ENCODE data around the gene FFAR4. TPM values are rescaled to one million over a fixed set of nuclear protein-coding genes. Genes with fewer than 3 reads are reported as not detected.

Gene FFAR4
- total RNA-seq, 1 experiment from 2014 or later, result not detected

DNA sequence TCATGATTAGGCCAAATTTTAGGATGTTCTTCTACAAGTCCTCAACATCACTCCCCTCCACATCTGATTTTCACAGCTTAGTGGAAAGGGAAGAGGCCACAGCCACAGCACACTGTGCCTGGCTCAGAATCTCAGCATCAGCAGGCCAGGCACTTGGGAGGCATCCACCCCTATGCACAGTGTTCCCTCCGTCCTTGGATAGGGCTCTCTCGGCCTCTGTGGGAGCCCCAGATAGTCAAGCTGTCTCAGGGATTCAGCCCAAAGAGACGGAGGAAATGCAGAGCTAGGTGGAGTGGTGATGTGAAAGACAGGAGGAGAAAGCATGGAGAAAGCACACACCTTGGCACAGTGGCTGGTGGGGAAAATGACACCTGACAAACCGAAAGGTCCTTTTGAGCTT lies 33.3 kb downstream of the FFAR4 start:
- no peaks in the 10 kb centered on the region for H3K4me1 ChIP-seq (ENCODE audit: low read length)
- no peak overlapping the region for H3K27ac ChIP-seq (ENCODE audit: low read length)
- no peak for DNase-seq
- no peak overlapping the region for H3K9ac ChIP-seq (ENCODE audit: low read length)
- no peak overlapping the region for H3K4me2 ChIP-seq (ENCODE audit: low read depth, low read length, poor library complexity, severe bottlenecking)
- no peaks in the 10 kb centered on the region for H3K27me3 ChIP-seq (ENCODE audit: low read length)
- no peaks in the 10 kb centered on the region for H3K79me2 ChIP-seq (ENCODE audit: low read length)
- no peaks in the 10 kb centered on the region for H3K9me3 ChIP-seq (ENCODE audit: low read length)
- no peaks in the 10 kb centered on the region for H3K36me3 ChIP-seq (ENCODE audit: insufficient read depth, low read length)
- no peak overlapping the region for H2AFZ ChIP-seq (ENCODE audit: low read length)
- no peaks in the 10 kb centered on the region for H3K9me2 ChIP-seq (replicated peaks; ENCODE audit: insufficient read depth, low read length)
- H3K4me3 ChIP-seq (ENCODE audit: low read length), result no peak overlapping the region
- H4K20me1 ChIP-seq (ENCODE audit: insufficient read depth, low read depth, low read length), result no peaks in the 10 kb centered on the region

GRCh38 chr10:93600446-93601145 lies 34.1 kb downstream of the FFAR4 start:
- Histone ChIP-seq H2AFZ (ENCODE audit: low read length) (no peak overlapping the region), H3K9me3 (ENCODE audit: low read length) (no peaks in the 10 kb centered on the region), H3K4me1 (ENCODE audit: low read length) (no peaks in the 10 kb centered on the region), H3K9me2 (replicated peaks; ENCODE audit: insufficient read depth, low read length) (no peaks in the 10 kb centered on the region), H3K4me2 (ENCODE audit: low read depth, low read length, poor library complexity, severe bottlenecking) (no peak overlapping the region), H3K79me2 (ENCODE audit: low read length) (no peaks in the 10 kb centered on the region), H4K20me1 (ENCODE audit: insufficient read depth, low read depth, low read length) (no peaks in the 10 kb centered on the region), H3K4me3 (ENCODE audit: low read length) (no peak overlapping the region), H3K27me3 (ENCODE audit: low read length) (no peaks in the 10 kb centered on the region), H3K27ac (ENCODE audit: low read length) (no peak overlapping the region), H3K36me3 (ENCODE audit: insufficient read depth, low read length) (no peaks in the 10 kb centered on the region), H3K9ac (ENCODE audit: low read length) (no peak overlapping the region)
- DNase-seq, result no peak

GRCh38 chr10:93601146-93601773 lies 34.8 kb downstream of the FFAR4 start, which contains the start of gene RBP4:
Gene RBP4 (minus strand): TSS chr10:93601235. CDS start chr10:93601028, 207 bp downstream.
- H3K4me1 ChIP-seq (ENCODE audit: low read length), result no peaks in the 10 kb centered on the region
- H3K4me2 ChIP-seq (ENCODE audit: low read depth, low read length, poor library complexity, severe bottlenecking), result no peak within 1 kb of the TSS
- no peaks in the 10 kb centered on the region for H4K20me1 ChIP-seq (ENCODE audit: insufficient read depth, low read depth, low read length)
- no peaks in the 10 kb centered on the region for H3K27me3 ChIP-seq (ENCODE audit: low read length)
- no peaks in the 10 kb centered on the region for H3K9me3 ChIP-seq (ENCODE audit: low read length)
- H3K4me3 ChIP-seq (ENCODE audit: low read length), result no peak within 1 kb of the TSS
- no peak within 1 kb of the TSS for H3K27ac ChIP-seq (ENCODE audit: low read length)
- H3K9me2 ChIP-seq (replicated peaks; ENCODE audit: insufficient read depth, low read length), result no peaks in the 10 kb centered on the region
- no peak within 1 kb of the TSS for H3K9ac ChIP-seq (ENCODE audit: low read length)
- H3K79me2 ChIP-seq (ENCODE audit: low read length), result no peaks in the 10 kb centered on the region
- no peak for DNase-seq
- no peak within 1 kb of the TSS for H2AFZ ChIP-seq (ENCODE audit: low read length)
- H3K36me3 ChIP-seq (ENCODE audit: insufficient read depth, low read length), result no peaks in the 10 kb centered on the region

- Histone ChIP-seq H3K36me3 (ENCODE audit: insufficient read depth, low read length) (no peaks in the 10 kb centered on the region), H3K4me3 (ENCODE audit: low read length) (no peak overlapping the region), H3K4me2 (ENCODE audit: low read depth, low read length, poor library complexity, severe bottlenecking) (no peak overlapping the region), H4K20me1 (ENCODE audit: insufficient read depth, low read depth, low read length) (no peaks in the 10 kb centered on the region), H3K9ac (ENCODE audit: low read length) (no peak overlapping the region), H3K4me1 (ENCODE audit: low read length) (no peaks in the 10 kb centered on the region), H3K9me2 (replicated peaks; ENCODE audit: insufficient read depth, low read length) (no peaks in the 10 kb centered on the region), H3K27ac (ENCODE audit: low read length) (no peak overlapping the region), H3K79me2 (ENCODE audit: low read length) (no peaks in the 10 kb centered on the region), H3K27me3 (ENCODE audit: low read length) (no peaks in the 10 kb centered on the region), H3K9me3 (ENCODE audit: low read length) (no peaks in the 10 kb centered on the region), H2AFZ (ENCODE audit: low read length) (no peak overlapping the region)
- no peak for DNase-seq
These were observed 35.3 kb downstream of the FFAR4 start for GRCh38 chr10:93601774-93602162.

DNA sequence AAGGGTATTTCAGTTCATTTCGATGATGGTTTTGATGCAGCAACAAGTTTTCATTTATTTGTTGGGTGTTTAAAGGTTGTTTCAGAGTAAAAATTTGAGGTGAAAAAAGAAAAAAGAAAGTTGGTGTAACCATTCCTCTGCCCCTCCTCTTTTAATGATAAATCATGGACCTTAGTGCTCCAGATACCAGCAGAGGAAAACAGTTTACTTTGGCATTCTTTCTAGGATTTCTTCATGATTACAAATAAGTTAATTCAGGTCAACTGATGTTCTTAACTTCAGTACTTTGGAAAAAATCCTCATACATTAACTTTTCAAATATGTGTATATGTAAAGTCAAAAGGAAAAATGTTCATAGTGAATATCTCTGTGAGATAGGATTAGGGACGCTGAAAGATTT lies 36.6 kb downstream of the FFAR4 start:
- no peaks in the 10 kb centered on the region for H3K36me3 ChIP-seq (ENCODE audit: insufficient read depth, low read length)
- H4K20me1 ChIP-seq (ENCODE audit: insufficient read depth, low read depth, low read length), result no peaks in the 10 kb centered on the region
- no peak overlapping the region for H3K4me3 ChIP-seq (ENCODE audit: low read length)
- no peaks in the 10 kb centered on the region for H3K79me2 ChIP-seq (ENCODE audit: low read length)
- H3K27ac ChIP-seq (ENCODE audit: low read length), result no peak overlapping the region
- H3K9me2 ChIP-seq (replicated peaks; ENCODE audit: insufficient read depth, low read length), result no peaks in the 10 kb centered on the region
- H3K4me2 ChIP-seq (ENCODE audit: low read depth, low read length, poor library complexity, severe bottlenecking), result no peak overlapping the region
- no peaks in the 10 kb centered on the region for H3K4me1 ChIP-seq (ENCODE audit: low read length)
- no peaks in the 10 kb centered on the region for H3K9me3 ChIP-seq (ENCODE audit: low read length)
- no peak for DNase-seq
- no peaks in the 10 kb centered on the region for H3K27me3 ChIP-seq (ENCODE audit: low read length)
- H2AFZ ChIP-seq (ENCODE audit: low read length), result no peak overlapping the region
- no peak overlapping the region for H3K9ac ChIP-seq (ENCODE audit: low read length)

GRCh38 chr10:93604146-93604545 lies 37.7 kb downstream of the FFAR4 start:
- H3K9me2 ChIP-seq (replicated peaks; ENCODE audit: insufficient read depth, low read length), result no peaks in the 10 kb centered on the region
- no peak overlapping the region for H2AFZ ChIP-seq (ENCODE audit: low read length)
- no peaks in the 10 kb centered on the region for H3K4me1 ChIP-seq (ENCODE audit: low read length)
- no peak for DNase-seq
- no peaks in the 10 kb centered on the region for H3K9me3 ChIP-seq (ENCODE audit: low read length)
- no peaks in the 10 kb centered on the region for H4K20me1 ChIP-seq (ENCODE audit: insufficient read depth, low read depth, low read length)
- H3K9ac ChIP-seq (ENCODE audit: low read length), result no peak overlapping the region
- no peaks in the 10 kb centered on the region for H3K36me3 ChIP-seq (ENCODE audit: insufficient read depth, low read length)
- H3K27me3 ChIP-seq (ENCODE audit: low read length), result no peaks in the 10 kb centered on the region
- no peak overlapping the region for H3K27ac ChIP-seq (ENCODE audit: low read length)
- no peaks in the 10 kb centered on the region for H3K79me2 ChIP-seq (ENCODE audit: low read length)
- no peak overlapping the region for H3K4me2 ChIP-seq (ENCODE audit: low read depth, low read length, poor library complexity, severe bottlenecking)
- H3K4me3 ChIP-seq (ENCODE audit: low read length), result no peak overlapping the region

GRCh38 chr10:93608421-93608820 lies 42.0 kb downstream of the FFAR4 start:
- H2AFZ ChIP-seq (ENCODE audit: low read length), result no peak overlapping the region
- no peaks in the 10 kb centered on the region for H3K27me3 ChIP-seq (ENCODE audit: low read length)
- H3K4me3 ChIP-seq (ENCODE audit: low read length), result no peak overlapping the region
- H3K36me3 ChIP-seq (ENCODE audit: insufficient read depth, low read length), result no peaks in the 10 kb centered on the region
- H3K9me3 ChIP-seq (ENCODE audit: low read length), result no peaks in the 10 kb centered on the region
- no peaks in the 10 kb centered on the region for H4K20me1 ChIP-seq (ENCODE audit: insufficient read depth, low read depth, low read length)
- H3K4me2 ChIP-seq (ENCODE audit: low read depth, low read length, poor library complexity, severe bottlenecking), result no peak overlapping the region
- no peaks in the 10 kb centered on the region for H3K79me2 ChIP-seq (ENCODE audit: low read length)
- H3K9ac ChIP-seq (ENCODE audit: low read length), result no peak overlapping the region
- H3K4me1 ChIP-seq (ENCODE audit: low read length), result no peaks in the 10 kb centered on the region
- no peaks in the 10 kb centered on the region for H3K9me2 ChIP-seq (replicated peaks; ENCODE audit: insufficient read depth, low read length)
- H3K27ac ChIP-seq (ENCODE audit: low read length), result no peak overlapping the region
- DNase-seq, result no peak

GRCh38 chr10:93612311-93612710 lies 45.8 kb downstream of the FFAR4 start, which contains the start of gene PDE6C:
Gene PDE6C (plus strand): TSS chr10:93612537. CDS start chr10:93612726, 189 bp downstream.
- no peaks in the 10 kb centered on the region for H3K36me3 ChIP-seq (ENCODE audit: insufficient read depth, low read length)
- H3K79me2 ChIP-seq (ENCODE audit: low read length), result no peaks in the 10 kb centered on the region
- no peaks in the 10 kb centered on the region for H3K27me3 ChIP-seq (ENCODE audit: low read length)
- no peaks in the 10 kb centered on the region for H3K9me3 ChIP-seq (ENCODE audit: low read length)
- H4K20me1 ChIP-seq (ENCODE audit: insufficient read depth, low read depth, low read length), result no peaks in the 10 kb centered on the region
- no peak for DNase-seq
- no peaks in the 10 kb centered on the region for H3K9me2 ChIP-seq (replicated peaks; ENCODE audit: insufficient read depth, low read length)
- peaks cover 6% of the 10 kb centered on the region for H3K4me1 ChIP-seq (ENCODE audit: low read length)
- no peak within 1 kb of the TSS for H3K9ac ChIP-seq (ENCODE audit: low read length)
- no peak within 1 kb of the TSS for H3K27ac ChIP-seq (ENCODE audit: low read length)
- no peak within 1 kb of the TSS for H3K4me2 ChIP-seq (ENCODE audit: low read depth, low read length, poor library complexity, severe bottlenecking)
- no peak within 1 kb of the TSS for H2AFZ ChIP-seq (ENCODE audit: low read length)
- H3K4me3 ChIP-seq (ENCODE audit: low read length), result no peak within 1 kb of the TSS
